PC-9 (cell line): ENCODE results near the gene PALLD.

Experiments
- CTCF ChIP-seq: fragments of 200-600 bp; sonication (generic); conservative IDR thresholded peaks from 2 replicates; pipeline ENCODE4 v1.6.1; 2017; ENCODE audit warnings: mixed run types, antibody characterized with exemption, mild to moderate bottlenecking, moderate library complexity
- EZH2 ChIP-seq: fragments of 200-600 bp; sonication (generic); IDR thresholded peaks from 2 replicates; pipeline ENCODE4 v1.8.0; 2017; ENCODE audit warnings: antibody characterized with exemption, low read depth

DNA sequence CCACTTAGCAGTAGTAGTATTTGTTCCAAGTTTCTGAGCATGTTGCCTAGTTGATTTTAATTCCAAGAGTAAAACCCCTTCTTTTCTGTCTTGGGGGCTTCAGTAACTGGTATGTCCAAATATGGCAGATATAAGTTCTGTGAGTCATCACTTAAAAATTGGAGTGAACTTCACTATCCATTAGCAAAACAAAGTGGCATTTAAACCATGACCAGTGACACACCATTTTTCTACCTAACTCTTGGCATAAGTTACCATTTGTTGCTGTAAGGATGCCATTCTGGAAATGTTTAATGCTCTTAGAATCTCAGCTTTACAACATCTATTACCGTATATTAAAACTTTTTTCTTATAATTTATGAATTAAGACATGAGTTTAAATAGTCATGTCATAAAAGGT lies 411.2 kb downstream of the PALLD start:
- TF ChIP-seq EZH2 (no peak), CTCF (no peak)
